ENCODE data around the gene SUGP2.
"Not testable (repeated sequence)": the region's sequence is repeated elsewhere in the genome, so short reads cannot be mapped to it uniquely, and the experiment has no call there.

DNA sequence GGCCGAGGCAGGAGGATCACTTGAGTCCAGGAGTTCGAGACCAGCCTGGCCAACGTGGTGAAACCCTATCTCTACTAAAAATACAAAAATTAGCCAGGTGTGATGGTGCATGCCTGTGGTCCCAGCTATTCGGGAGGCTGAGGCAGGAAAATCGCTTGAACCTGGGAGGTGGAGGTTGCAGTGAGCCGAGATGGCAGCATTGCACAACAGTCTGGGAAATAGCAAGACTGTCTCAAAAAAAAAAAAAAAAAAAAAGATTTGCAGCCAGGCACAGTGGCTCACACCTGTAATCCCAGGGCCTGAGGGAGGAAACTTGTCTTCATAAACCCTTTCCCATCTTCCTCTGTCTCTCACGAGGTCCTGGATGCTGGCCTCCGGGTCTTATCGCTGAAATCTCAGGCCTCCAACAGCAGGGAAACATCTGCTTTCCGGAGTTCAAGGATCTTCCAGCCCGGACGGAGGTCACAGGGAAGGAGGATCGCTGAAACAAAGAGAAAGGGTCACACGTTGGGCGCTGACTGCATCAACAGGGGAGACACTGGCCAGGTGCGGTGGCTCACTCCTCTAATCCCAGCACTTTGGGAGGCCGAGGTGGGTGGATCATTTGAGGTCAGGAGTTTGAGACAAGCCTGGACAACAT is 80.8 kb downstream of the SUGP2 start:
- TF ChIP-seq ZNF777 (CRISPR knock-in tag; IDR thresholded peaks at IDR 0.05); EP300 (IDR thresholded peaks at IDR 0.05; ENCODE audit: low read depth in 2 of 2, low read length in 2 of 2); EP300 (CRISPR knock-in tag; IDR thresholded peaks at IDR 0.05; ENCODE audit: borderline replicate concordance); REST (IDR thresholded peaks at IDR 0.05; ENCODE audit: borderline replicate concordance in 1 of 2, low read depth in 1 of 2, low read length in 2 of 2); NKX3-1 (CRISPR knock-in tag; IDR thresholded peaks at IDR 0.05): not testable (repeated sequence)
- TF ChIP-seq, protein P1, sequence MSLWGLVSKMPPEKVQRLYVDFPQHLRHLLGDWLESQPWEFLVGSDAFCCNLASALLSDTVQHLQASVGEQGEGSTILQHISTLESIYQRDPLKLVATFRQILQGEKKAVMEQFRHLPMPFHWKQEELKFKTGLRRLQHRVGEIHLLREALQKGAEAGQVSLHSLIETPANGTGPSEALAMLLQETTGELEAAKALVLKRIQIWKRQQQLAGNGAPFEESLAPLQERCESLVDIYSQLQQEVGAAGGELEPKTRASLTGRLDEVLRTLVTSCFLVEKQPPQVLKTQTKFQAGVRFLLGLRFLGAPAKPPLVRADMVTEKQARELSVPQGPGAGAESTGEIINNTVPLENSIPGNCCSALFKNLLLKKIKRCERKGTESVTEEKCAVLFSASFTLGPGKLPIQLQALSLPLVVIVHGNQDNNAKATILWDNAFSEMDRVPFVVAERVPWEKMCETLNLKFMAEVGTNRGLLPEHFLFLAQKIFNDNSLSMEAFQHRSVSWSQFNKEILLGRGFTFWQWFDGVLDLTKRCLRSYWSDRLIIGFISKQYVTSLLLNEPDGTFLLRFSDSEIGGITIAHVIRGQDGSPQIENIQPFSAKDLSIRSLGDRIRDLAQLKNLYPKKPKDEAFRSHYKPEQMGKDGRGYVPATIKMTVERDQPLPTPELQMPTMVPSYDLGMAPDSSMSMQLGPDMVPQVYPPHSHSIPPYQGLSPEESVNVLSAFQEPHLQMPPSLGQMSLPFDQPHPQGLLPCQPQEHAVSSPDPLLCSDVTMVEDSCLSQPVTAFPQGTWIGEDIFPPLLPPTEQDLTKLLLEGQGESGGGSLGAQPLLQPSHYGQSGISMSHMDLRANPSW (CRISPR knock-in tag; IDR thresholded peaks at IDR 0.05; ENCODE audit: borderline replicate concordance) = not testable (repeated sequence)
- TF ChIP-seq, protein P2, sequence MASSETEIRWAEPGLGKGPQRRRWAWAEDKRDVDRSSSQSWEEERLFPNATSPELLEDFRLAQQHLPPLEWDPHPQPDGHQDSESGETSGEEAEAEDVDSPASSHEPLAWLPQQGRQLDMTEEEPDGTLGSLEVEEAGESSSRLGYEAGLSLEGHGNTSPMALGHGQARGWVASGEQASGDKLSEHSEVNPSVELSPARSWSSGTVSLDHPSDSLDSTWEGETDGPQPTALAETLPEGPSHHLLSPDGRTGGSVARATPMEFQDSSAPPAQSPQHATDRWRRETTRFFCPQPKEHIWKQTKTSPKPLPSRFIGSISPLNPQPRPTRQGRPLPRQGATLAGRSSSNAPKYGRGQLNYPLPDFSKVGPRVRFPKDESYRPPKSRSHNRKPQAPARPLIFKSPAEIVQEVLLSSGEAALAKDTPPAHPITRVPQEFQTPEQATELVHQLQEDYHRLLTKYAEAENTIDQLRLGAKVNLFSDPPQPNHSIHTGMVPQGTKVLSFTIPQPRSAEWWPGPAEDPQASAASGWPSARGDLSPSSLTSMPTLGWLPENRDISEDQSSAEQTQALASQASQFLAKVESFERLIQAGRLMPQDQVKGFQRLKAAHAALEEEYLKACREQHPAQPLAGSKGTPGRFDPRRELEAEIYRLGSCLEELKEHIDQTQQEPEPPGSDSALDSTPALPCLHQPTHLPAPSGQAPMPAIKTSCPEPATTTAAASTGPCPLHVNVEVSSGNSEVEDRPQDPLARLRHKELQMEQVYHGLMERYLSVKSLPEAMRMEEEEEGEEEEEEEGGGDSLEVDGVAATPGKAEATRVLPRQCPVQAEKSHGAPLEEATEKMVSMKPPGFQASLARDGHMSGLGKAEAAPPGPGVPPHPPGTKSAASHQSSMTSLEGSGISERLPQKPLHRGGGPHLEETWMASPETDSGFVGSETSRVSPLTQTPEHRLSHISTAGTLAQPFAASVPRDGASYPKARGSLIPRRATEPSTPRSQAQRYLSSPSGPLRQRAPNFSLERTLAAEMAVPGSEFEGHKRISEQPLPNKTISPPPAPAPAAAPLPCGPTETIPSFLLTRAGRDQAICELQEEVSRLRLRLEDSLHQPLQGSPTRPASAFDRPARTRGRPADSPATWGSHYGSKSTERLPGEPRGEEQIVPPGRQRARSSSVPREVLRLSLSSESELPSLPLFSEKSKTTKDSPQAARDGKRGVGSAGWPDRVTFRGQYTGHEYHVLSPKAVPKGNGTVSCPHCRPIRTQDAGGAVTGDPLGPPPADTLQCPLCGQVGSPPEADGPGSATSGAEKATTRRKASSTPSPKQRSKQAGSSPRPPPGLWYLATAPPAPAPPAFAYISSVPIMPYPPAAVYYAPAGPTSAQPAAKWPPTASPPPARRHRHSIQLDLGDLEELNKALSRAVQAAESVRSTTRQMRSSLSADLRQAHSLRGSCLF (CRISPR knock-in tag; IDR thresholded peaks at IDR 0.05; ENCODE audit: borderline replicate concordance) = not testable (repeated sequence)
- TF ChIP-seq, protein P3, sequence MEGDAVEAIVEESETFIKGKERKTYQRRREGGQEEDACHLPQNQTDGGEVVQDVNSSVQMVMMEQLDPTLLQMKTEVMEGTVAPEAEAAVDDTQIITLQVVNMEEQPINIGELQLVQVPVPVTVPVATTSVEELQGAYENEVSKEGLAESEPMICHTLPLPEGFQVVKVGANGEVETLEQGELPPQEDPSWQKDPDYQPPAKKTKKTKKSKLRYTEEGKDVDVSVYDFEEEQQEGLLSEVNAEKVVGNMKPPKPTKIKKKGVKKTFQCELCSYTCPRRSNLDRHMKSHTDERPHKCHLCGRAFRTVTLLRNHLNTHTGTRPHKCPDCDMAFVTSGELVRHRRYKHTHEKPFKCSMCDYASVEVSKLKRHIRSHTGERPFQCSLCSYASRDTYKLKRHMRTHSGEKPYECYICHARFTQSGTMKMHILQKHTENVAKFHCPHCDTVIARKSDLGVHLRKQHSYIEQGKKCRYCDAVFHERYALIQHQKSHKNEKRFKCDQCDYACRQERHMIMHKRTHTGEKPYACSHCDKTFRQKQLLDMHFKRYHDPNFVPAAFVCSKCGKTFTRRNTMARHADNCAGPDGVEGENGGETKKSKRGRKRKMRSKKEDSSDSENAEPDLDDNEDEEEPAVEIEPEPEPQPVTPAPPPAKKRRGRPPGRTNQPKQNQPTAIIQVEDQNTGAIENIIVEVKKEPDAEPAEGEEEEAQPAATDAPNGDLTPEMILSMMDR (CRISPR knock-in tag; IDR thresholded peaks at IDR 0.05) = not testable (repeated sequence)
